Transverse colon (tissue), 4 donors: ENCODE measurements around the gene CACNA1A.

Experiments
- POLR2AphosphoS5 ChIP-seq, 3 donors: sonication (generic); formaldehyde crosslinking; IDR thresholded peaks; one replicate each; pipeline ENCODE4 v1.6.1; 2016; ENCODE audit warnings: antibody characterized with exemption in 3 of 3
- TF ChIP-seq, protein P1 (sequence below), 5 experiments: fragments of 200-600 bp in 3 of 5; fragments of 450-650 bp in 2 of 5; sonication (generic) in 3 of 5; IDR thresholded peaks; 1 replicate in 2 of 5; 2 replicates in 3 of 5; pipeline ENCODE4 v1.5.1; 2016 to 2017; ENCODE audit warnings: antibody characterized with exemption in 5 of 5, inconsistent platforms in 3 of 5, mild to moderate bottlenecking in 2 of 5, moderate library complexity in 1 of 5

DNA sequence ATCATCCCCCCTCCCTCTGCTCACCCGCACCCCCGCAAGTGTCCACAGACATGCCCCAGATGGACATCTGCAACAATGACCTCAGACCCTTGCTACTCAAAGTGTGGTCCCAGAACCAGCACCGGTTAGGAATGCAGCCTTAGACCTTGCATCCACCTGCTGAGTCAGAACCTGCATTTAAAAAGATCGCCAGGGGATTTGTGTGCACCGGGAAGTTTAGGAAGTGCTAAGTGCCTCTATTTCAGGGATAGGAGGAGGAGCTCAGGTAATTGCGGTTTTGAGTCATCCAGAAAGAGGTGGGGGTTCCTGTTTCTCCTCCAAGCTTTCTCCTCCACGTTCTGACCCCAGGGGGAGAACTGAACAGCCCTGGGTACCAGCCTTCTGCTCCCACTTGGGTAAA, 46.2 kb downstream of the CACNA1A start:
- TF ChIP-seq, protein P1, sequence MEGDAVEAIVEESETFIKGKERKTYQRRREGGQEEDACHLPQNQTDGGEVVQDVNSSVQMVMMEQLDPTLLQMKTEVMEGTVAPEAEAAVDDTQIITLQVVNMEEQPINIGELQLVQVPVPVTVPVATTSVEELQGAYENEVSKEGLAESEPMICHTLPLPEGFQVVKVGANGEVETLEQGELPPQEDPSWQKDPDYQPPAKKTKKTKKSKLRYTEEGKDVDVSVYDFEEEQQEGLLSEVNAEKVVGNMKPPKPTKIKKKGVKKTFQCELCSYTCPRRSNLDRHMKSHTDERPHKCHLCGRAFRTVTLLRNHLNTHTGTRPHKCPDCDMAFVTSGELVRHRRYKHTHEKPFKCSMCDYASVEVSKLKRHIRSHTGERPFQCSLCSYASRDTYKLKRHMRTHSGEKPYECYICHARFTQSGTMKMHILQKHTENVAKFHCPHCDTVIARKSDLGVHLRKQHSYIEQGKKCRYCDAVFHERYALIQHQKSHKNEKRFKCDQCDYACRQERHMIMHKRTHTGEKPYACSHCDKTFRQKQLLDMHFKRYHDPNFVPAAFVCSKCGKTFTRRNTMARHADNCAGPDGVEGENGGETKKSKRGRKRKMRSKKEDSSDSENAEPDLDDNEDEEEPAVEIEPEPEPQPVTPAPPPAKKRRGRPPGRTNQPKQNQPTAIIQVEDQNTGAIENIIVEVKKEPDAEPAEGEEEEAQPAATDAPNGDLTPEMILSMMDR (IDR thresholded peaks at IDR 0.05), result no peak
- TF ChIP-seq POLR2AphosphoS5 (IDR thresholded peaks at IDR 0.05), result no peak
